ENCODE results near the gene KCNN3.

KCNN3 gene

GRCh38 chr1:154879038-154879421 is 8.9 kb upstream of the KCNN3 start:
- DNase-seq = peak; percentile 68

GRCh38 chr1:154878371-154879037 is 8.4 kb upstream of the KCNN3 start:
- peak; percentile 91 for DNase-seq

- DNase-seq = no peak
Measured at GRCh38 chr1:154877370-154877974, 7.4 kb upstream of the KCNN3 start.

GRCh38 chr1:154876842-154877369 is 6.8 kb upstream of the KCNN3 start:
- DNase-seq = no peak

GRCh38 chr1:154874465-154874864 is 4.4 kb upstream of the KCNN3 start:
- DNase-seq = no peak

GRCh38 chr1:154873321-154873950 is 3.4 kb upstream of the KCNN3 start:
- DNase-seq = no peak

DNA sequence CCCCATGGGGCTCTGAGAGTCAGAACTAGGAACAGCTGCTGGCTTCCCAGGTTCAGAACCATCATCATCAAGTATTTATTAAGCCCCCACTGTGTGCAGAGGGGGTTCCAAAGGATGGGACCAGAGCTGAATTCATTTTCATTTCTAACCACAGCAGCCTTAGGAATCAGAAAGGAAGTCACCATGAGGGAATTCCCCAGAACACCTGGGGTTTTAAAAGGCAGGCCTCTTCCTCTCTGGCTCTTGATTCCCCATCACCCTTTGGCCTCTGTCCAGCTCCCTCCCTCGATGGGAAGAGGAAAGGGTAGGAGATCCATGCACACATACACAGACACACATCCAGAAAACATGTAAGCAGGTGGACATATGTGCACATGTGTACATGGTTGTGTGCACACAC is 1.3 kb upstream of the KCNN3 start:
- DNase-seq = no peak

DNA sequence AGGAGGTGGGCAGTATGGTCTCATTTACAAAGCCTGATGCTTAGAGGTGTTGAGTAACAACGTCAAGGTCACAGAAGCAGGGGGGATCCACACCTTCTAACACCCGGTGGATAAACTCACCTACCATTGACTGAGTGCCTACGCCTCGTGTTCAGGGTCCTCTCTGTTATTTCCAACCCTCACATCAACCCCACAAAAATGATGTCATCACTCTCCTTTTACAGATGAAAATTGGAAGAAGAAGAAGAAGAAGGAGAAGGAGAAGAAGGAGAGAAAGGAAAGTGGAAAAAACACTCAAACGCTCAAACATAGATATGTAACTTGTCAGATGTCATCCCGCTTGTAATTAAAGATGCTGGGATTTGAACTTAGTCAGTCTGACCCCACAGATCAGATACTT is 653 bp upstream of the KCNN3 start:
- no peak for DNase-seq

DNA sequence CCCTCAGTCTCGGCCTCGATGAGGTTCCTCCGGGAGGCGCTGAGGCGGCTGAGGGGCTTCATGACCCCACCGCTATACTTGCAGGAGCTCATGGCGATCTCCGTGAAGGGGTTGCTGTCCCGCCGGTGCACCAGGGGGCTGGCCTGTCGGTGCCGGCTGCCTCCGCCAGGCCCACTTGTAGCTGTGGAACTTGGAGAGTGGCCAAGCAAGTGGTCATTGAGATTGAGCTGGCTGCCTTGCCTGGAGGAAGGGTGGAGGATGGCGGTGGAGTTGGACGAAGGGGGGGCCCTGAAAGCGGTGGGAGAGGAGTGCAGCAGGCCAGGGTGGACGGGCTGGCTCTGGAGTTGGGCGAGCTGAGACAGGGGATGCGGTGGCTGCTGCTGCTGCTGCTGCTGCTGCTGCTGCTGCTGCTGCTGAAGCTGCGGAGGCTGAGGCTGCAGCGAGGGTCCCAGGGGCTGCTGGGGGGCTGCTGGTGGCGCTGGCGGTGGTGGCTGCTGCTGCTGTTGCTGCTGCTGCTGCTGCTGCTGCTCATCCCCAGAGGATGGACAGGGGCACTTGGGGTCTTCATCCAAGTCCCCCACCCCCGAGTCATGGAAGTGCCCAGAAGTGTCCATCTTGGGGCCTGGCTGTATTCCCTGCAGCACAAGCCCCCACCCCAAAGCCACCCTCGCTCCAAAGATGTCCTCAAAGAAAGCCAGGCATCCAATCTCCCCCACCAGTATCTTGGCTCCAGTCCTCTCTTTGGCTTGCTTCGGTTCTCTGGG is 548 bp downstream of the KCNN3 start:
- DNase-seq = peak; percentile 73

GRCh38 chr1:154867841-154868605 is 2.1 kb downstream of the KCNN3 start:
- peak; percentile 38 for DNase-seq

- peak; percentile 74 for DNase-seq
Measured at GRCh38 chr1:154867064-154867825, 2.8 kb downstream of the KCNN3 start.

DNA sequence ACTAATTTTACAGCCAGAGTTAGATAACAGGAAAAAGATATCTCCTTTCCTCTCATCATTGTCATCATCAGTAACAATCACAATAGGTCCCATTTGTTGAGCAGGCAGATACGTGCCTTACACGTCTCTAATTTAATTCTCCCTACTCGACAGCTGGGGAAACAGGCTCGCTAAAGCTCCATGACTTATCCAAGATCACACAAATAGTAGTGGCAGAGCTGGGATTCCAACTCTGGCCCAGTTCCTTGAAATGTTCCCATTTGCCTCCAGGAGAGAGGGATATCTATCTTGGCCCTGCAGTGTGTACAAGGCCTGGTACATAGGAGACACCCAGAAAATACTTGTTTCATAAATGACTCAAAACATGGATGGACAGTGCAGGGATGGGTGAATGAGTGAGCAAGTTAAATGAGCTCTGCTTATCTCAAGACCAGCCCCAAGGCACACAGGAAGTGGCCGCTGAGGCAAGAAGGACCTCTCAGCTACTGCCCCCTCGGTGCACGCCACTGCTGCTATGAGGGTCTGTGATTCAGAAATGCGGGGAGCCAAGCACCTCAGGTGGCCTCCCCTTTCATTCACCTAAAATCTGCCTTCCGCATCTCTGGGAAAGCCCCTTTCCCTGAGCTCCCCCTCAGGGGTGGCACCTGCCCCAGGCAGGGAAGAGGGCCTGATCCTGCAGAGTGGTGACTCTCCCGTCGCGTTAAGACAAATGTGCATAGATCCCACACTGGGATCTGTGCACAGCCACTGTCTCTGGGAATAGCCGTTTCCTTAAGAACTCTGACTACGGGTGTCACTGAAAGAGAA is 3.6 kb downstream of the KCNN3 start:
- no peak for DNase-seq

DNA sequence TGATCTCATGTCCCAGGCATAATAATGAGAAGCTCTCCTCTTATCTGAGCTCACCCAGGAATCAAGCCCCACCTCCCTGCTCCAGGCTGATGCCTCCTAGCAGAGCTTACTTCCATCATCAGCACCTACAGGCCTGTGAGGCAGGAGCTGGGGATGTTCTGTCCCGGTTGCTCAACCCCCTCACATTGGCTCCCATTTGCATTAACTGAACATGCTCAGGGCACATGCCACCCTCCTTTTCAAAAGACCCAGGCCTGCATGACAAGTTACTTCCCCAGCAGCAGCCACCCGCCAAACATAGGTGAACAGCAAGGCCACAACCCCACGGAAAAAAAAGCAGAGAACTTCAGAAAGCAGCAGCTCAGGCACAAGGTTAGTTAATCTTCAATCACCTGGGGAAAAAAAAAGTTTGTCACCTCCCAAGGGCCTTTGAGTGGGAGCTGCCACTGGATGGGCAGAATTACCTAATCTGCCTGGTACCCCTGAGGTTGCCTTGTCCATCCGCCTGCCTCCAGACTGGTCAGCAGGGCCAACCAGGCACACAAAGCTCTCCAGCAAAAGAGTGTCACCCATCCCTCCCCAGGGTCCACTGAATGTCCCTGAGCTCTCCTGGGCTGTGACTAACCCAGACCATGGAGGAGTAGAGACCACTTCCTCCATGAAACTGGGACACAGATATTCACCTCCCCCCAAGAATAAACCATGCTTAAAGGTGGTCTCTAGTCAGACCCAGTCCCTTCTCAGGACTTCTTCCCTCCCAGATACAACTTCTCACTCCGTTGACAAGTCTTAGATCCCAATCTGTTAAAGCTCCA is 4.4 kb downstream of the KCNN3 start:
- DNase-seq = no peak

DNA sequence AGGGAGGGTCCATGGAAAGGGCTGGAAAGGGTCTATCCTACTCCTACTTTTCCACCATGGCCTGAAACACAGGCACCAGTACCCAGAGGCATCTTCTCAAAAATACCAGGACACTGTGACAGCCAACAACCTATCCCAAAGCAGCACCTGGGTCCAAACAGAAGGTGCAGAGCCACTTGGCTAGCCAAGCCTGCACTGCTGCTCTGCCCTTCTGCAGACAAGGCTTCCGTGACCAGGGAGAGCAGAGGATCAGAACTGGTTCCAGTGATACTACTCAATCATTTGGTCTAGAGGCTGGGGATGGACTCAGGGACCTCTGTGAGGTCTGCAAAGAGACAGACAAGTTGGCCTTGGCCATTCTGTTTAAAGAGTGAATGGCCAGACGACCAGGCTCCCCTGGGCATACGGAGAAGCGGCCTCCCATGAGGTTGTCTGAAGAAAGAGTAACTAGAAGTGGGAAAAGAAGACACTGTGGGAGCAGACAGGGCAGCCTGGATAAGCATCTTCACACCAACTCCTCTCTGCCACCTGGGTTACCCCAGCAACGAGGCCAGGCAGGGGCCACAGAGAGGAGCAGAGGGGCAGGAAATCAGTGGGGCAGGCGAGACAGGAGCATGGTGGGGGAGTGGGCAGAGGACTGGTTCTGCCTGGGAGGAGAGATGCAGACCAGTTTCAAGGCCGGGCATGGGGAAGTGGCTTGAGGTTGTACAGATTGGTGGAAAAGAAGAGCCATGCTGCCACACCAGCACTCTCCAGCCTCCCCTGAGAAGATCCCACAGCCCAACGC is 5.7 kb downstream of the KCNN3 start:
- no peak for DNase-seq

DNA sequence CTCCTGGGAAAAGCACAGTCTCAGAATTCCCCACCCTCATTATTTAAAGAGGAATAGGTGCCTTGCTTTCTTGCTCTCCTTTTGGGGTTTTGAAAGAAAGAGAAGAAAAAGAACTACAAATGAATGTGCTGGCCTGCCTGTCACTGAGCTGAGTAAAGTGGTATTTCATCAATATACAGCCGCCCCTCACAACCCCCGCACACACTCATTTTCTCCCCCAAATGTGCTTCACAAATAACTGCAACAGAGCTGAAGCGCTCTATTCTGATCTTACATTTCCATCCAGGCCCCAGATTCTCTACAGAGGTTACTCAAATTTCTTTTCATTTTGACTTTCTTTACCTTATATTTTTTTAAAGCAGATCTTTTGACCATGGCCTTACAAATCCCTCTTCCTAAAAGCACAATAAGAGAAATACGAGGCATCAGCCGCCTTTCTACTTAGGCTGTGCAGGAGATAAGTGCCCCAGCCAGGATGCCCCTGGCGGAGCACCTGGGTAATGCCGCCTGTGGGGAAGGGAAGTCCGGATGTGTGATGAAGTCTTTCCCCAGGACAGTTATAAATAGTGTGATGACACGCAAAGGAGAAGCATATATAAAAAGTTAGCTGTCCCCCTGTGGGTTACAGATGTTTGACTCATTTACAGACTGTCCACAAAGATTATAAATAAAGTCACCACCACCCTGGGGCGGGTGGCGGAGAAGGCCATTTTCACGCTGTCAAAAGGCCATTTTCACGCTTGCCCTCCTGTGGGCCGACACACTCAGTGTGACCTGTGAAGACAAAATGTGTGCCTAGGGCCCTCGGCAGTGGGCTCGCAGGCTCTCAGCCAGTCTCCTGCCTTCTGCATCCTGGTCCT is 6.5 kb downstream of the KCNN3 start:
- peak; percentile 68 for DNase-seq

DNA sequence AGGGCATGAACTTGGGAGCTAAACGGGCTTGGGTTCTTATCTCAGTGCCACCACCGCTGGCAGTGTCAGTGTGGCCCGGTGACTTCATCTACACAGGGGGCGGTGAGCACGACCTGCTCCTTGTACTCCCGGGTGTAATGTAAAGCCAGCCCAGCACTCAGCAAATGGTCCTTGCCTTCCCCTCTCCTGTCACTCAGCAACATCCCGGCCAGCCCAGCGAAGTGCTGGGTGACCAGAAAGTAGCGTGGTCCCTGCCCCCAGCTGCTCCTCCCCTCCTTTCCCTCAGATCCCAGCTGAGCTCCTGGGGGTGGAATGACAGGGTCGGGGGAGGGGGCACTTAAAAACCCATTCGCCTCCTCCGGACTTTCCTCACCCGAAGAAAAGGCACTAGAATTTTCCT is 7.2 kb downstream of the KCNN3 start:
- peak; percentile 53 for DNase-seq

DNA sequence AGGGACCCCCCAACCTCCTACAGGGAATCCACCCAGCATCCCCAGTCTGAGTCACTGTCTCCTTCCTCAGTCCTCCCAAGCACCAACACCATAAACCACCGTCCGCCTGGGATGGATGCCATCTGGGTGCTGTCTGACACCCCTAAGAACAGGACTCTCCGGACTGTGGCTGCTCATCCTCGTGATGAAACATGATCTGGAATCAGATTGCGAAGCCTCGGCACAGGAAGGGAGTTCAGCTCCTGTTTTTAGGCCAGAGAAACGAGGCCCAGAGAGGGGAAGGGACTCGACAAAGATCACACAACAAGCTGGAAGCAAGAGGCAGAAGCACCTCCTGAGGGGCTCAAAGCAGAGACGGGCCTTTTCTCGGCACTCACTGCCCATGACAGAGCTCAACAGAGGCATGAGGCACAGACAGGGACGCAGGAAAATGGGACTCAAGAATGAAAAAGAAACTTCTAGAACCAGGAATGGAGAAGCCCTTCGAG is 8.4 kb downstream of the KCNN3 start:
- DNase-seq = no peak

Data from eye (tissue), 1 donor.